IPS-18c (cell line): ENCODE results near the gene DPH5.
"Not testable (repeated sequence)": the region's sequence is repeated elsewhere in the genome, so short reads cannot be mapped to it uniquely, and the experiment has no call there.

Source experiments
- H3K4me3 ChIP-seq: 2 replicates; pipeline ENCODE4 v1.7.0; 2013; ENCODE audit warnings: low read depth, mild to moderate bottlenecking, low read length, moderate library complexity; ENCODE audit not compliant: insufficient read depth
- H3K9me3 ChIP-seq: one replicate; pipeline ENCODE4 v1.6.1; 2013; ENCODE audit warnings: mild to moderate bottlenecking, low read length, moderate library complexity; ENCODE audit not compliant: control insufficient read depth, insufficient read depth

DPH5 gene

DNA sequence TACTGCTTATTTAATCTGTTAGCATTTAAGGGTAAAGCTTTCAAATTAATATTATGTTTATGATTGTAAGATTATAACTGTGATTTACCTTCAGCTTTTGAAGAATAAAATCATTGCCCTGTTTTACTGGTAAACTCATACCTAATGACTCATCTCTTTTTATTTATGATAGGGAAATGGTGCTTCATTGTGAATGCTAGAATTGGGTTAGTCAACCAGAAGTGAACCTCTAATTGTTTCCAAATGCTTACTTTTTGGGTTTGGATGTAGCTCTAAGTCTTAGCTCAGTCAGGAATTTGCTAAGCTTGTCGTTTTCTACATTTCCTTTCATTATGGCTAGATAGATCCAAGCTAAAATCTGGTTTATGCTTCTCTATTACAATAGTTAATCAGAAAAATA lies 70.3 kb downstream of the DPH5 start:
- H3K4me3 ChIP-seq: no peak overlapping the region
- no peaks in the 10 kb centered on the region for H3K9me3 ChIP-seq

- no peaks in the 10 kb centered on the region for H3K9me3 ChIP-seq
These were observed 71.4 kb downstream of the DPH5 start for GRCh38 chr1:100953960-100954730.

GRCh38 chr1:100952970-100953369 lies 72.6 kb downstream of the DPH5 start:
- H3K4me3 ChIP-seq, H3K9me3 ChIP-seq: not testable (repeated sequence)

More at GRCh38 chr1:100953960-100954730, 71.4 kb downstream of the DPH5 start:
- no peak overlapping the region for H3K4me3 ChIP-seq

- no peaks in the 10 kb centered on the region for H3K9me3 ChIP-seq
- no peak overlapping the region for H3K4me3 ChIP-seq
These were observed 73.4 kb downstream of the DPH5 start for GRCh38 chr1:100952104-100952745.

GRCh38 chr1:100950781-100951180 lies 74.8 kb downstream of the DPH5 start:
- Histone ChIP-seq H3K9me3 (no peaks in the 10 kb centered on the region), H3K4me3 (no peak overlapping the region)

- no peak overlapping the region for H3K4me3 ChIP-seq
- H3K9me3 ChIP-seq: no peaks in the 10 kb centered on the region
These were observed 75.2 kb downstream of the DPH5 start for GRCh38 chr1:100950337-100950736.

- not testable (repeated sequence) for H3K9me3 ChIP-seq, H3K4me3 ChIP-seq
These were observed 75.9 kb downstream of the DPH5 start for GRCh38 chr1:100949515-100950158.

DNA sequence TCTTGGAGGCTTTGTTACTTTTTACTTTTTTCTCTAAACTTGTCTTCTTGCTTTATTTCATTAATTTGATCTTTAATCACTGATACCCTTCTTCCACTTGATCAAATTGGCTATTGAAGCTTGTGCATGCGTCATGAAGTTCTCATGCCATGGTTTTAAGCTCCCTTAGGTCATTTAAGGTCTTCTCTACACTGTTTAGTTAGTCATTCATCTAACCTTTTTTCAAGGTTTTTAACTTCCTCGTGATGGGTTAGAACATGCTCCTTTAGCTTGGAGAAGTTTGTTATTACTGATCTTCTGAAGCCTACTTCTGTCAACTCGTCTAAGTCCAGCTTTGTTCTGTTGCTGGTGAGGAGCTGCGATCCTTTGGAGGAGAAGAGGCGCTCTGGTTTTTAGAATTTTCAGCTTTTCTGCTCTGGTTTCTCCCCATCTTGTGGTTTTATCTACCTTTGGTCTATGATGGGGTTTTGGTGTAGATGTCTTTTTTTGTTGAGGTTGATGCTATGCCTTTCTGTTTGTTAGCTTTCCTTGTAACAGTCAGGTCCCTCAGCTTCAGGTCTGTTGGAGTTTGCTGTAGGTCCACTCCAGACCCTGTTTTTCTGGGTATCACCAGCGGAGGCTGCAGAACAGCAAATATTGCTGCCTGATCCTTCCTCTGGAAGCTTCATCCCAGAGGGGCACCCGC lies 76.7 kb downstream of the DPH5 start:
- not testable (repeated sequence) for H3K9me3 ChIP-seq, H3K4me3 ChIP-seq

GRCh38 chr1:100947816-100948215 lies 77.8 kb downstream of the DPH5 start:
- H3K4me3 ChIP-seq, H3K9me3 ChIP-seq: not testable (repeated sequence)

DNA sequence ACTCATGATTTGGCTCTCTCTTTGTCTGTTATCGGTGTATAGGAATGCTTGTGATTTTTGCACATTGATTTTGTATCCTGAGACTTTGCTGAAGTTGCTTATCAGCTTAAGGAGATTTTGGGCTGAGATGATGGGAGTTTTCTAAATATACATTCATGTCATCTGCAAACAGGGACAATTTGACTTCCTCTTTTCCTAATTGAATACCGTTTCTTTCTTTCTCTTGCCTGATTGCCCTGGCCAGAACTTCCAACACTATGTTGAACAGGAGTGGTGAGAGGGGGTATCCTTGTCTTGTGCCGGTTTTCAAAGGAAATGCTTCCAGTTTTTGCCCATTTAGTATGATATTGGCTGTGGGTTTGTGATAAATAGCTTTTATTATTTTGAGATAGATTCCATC lies 79.5 kb downstream of the DPH5 start:
- H3K4me3 ChIP-seq, H3K9me3 ChIP-seq: not testable (repeated sequence)

DNA sequence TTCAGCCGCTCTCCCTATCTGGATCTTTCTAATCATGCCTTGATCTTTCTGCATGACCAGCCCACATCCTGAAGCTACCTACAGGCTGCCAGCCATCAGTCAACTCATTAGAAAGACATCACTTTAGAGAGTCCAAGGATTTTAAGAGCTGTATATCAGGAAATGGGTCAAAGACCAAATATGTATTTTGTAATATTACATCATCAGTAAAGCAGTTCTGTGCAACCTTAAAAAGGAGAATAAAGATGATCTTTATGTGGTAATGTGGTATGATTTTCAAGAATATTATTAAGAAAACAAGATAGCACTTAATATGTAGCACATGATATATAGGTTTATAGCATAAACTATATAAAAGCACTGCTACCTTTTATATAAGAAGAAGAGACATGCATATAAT lies 82.1 kb downstream of the DPH5 start:
- H3K9me3 ChIP-seq: no peaks in the 10 kb centered on the region

GRCh38 chr1:100942304-100943046 lies 83.1 kb downstream of the DPH5 start:
- Histone ChIP-seq H3K9me3 (no peaks in the 10 kb centered on the region), H3K4me3 (no peak overlapping the region)

More for the DNA sequence above, 82.1 kb downstream of the DPH5 start:
- no peak overlapping the region for H3K4me3 ChIP-seq

DNA sequence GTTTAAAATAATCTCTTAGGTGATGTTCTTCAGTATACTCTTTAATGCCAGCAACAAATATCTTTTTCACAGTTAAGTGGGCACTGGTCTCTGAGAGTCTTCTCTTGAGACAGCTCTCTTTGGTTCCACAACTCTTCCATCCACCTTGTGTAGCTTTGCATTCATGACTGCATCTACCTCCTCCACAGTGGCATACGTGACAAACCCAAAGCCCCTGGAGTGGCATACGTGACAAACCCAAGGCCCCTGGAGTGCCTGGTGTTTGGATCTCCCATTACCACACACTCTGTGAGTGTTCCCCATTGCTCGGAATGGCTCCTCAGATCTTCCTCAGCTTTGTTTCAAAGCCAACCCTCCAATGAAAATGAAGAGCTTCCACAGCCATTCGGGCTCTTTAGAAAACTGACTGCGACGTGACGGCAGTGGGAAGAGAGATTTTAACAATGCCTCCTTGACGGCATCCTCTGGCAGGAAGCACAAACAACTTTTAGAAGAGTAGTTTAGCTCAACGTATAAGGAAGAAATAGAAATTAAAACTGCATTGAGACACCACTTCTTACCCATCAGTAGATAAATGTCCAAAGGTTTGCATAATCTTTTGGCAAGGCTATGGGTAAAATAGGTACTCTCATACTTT lies 83.9 kb downstream of the DPH5 start:
- no peaks in the 10 kb centered on the region for H3K9me3 ChIP-seq

GRCh38 chr1:100941098-100941527 lies 84.5 kb downstream of the DPH5 start:
- H3K4me3 ChIP-seq: no peak overlapping the region
- no peaks in the 10 kb centered on the region for H3K9me3 ChIP-seq

More for the DNA sequence above, 83.9 kb downstream of the DPH5 start:
- H3K4me3 ChIP-seq: no peak overlapping the region
